HEK293 (cell line): ENCODE data around the gene SORCS3.

ENCODE experiments used
- CTCF ChIA-PET: fragments of 350-600 bp; formaldehyde crosslinking; extraction: SDS; loops from one replicate; lab custom pipeline; 2021; ENCODE audit warnings: antibody characterized with exemption; lab: Yijun Ruan, JAX
- POLR2A ChIA-PET: fragments of 300-600 bp; formaldehyde crosslinking; extraction: SDS; loops from one replicate; lab custom pipeline; 2020; ENCODE audit warnings: antibody characterized with exemption, inconsistent platforms; lab: Yijun Ruan, JAX
- H3K27ac ChIP-seq: fragments of 200-500 bp; sonication (Bioruptor generic); 2 replicates; pipeline ENCODE4 v1.5.1; 2014; ENCODE audit warnings: low read depth, low read length, control low read depth, inconsistent platforms; ENCODE audit errors: extremely low read depth
- H3K36me3 ChIP-seq, 2 experiments: fragments of 200-500 bp in 1 of 2; sonication (Bioruptor generic) in 1 of 2; 1 replicate in 1 of 2; 2 replicates in 1 of 2; pipeline ENCODE4 v1.5.1; 2014 to 2017; ENCODE audit warnings: inconsistent platforms in 2 of 2, low read length in 2 of 2; ENCODE audit not compliant: control insufficient read depth in 2 of 2, insufficient read depth in 1 of 2
- H3K4me1 ChIP-seq: fragments of 200-500 bp; sonication (Bioruptor generic); 2 replicates; pipeline ENCODE4 v1.5.1; 2014; ENCODE audit warnings: mild to moderate bottlenecking, low read length, inconsistent platforms; ENCODE audit not compliant: control insufficient read depth, insufficient read depth
- H3K4me3 ChIP-seq: 2 replicates; pipeline ENCODE4 v1.5.1; 2011; ENCODE audit warnings: low read depth, mild to moderate bottlenecking, control low read depth, low read length, moderate library complexity
- H3K9me3 ChIP-seq: fragments of 200-500 bp; sonication (Bioruptor generic); 2 replicates; pipeline ENCODE4 v1.5.1; 2014; ENCODE audit warnings: low read depth, low read length, inconsistent platforms; ENCODE audit not compliant: control insufficient read depth, insufficient read depth
- GFI1B ChIP-seq: fragments of 450-650 bp; formaldehyde crosslinking; IDR thresholded peaks from 2 replicates; pipeline ENCODE4 v1.5.1; 2016; ENCODE audit warnings: missing biosample characterization, missing genetic modification characterization
- HOXA7 ChIP-seq: sonication (generic); formaldehyde crosslinking; IDR thresholded peaks from 2 replicates; pipeline ENCODE4 v1.8.1; 2022; ENCODE audit warnings: missing genetic modification reagents, borderline replicate concordance
- HOXC10 ChIP-seq: sonication (generic); formaldehyde crosslinking; IDR thresholded peaks from 2 replicates; pipeline ENCODE4 v1.8.1; 2023; ENCODE audit warnings: mild to moderate bottlenecking, missing genetic modification reagents
- KLF10 ChIP-seq: fragments of 450-650 bp; IDR thresholded peaks from 2 replicates; pipeline ENCODE4 v1.5.1; 2018; ENCODE audit warnings: missing biosample characterization, mild to moderate bottlenecking, missing genetic modification characterization
- MYNN ChIP-seq: fragments of 450-650 bp; formaldehyde crosslinking; IDR thresholded peaks from 2 replicates; pipeline ENCODE4 v1.5.1; 2016; ENCODE audit warnings: missing biosample characterization, missing genetic modification characterization, borderline replicate concordance
- MZF1 ChIP-seq: fragments of 450-650 bp; formaldehyde crosslinking; IDR thresholded peaks from 2 replicates; pipeline ENCODE4 v1.5.1; 2017; ENCODE audit warnings: missing biosample characterization, missing genetic modification characterization, borderline replicate concordance
- RBAK ChIP-seq: fragments of 450-650 bp; formaldehyde crosslinking; IDR thresholded peaks from 2 replicates; pipeline ENCODE4 v1.5.1; 2016; ENCODE audit warnings: missing biosample characterization, missing genetic modification characterization
- WT1 ChIP-seq: fragments of 450-650 bp; formaldehyde crosslinking; IDR thresholded peaks from 2 replicates; pipeline ENCODE4 v1.5.1; 2016; ENCODE audit warnings: missing biosample characterization, missing genetic modification characterization
- ZBTB1 ChIP-seq: fragments of 450-650 bp; formaldehyde crosslinking; IDR thresholded peaks from 2 replicates; pipeline ENCODE4 v1.5.1; 2016; ENCODE audit warnings: missing biosample characterization, missing genetic modification characterization
- ZBTB48 ChIP-seq: fragments of 450-650 bp; formaldehyde crosslinking; IDR thresholded peaks from 2 replicates; pipeline ENCODE4 v1.5.1; 2016; ENCODE audit warnings: missing biosample characterization, missing genetic modification characterization
- ZBTB7A ChIP-seq: fragments of 450-650 bp; formaldehyde crosslinking; IDR thresholded peaks from 2 replicates; pipeline ENCODE4 v1.5.1; 2016; ENCODE audit warnings: low read depth, missing biosample characterization, missing genetic modification characterization
- ZNF121 ChIP-seq: fragments of 450-650 bp; formaldehyde crosslinking; IDR thresholded peaks from 2 replicates; pipeline ENCODE4 v1.5.1; 2016; ENCODE audit warnings: missing biosample characterization, missing genetic modification characterization
- ZNF274 ChIP-seq, 2 experiments: fragments of 200-500 bp in 1 of 2; fragments of 450-650 bp in 1 of 2; sonication (Bioruptor generic) in 1 of 2; formaldehyde crosslinking in 1 of 2; IDR thresholded peaks; 2 replicates each; pipeline versions ENCODE4 v1.5.1 to v1.6.1; 2014 to 2016; ENCODE audit warnings: borderline replicate concordance in 1 of 2, inconsistent platforms in 1 of 2, low read length in 1 of 2, missing biosample characterization in 1 of 2, missing genetic modification characterization in 1 of 2
- ZNF544 ChIP-seq: fragments of 450-650 bp; formaldehyde crosslinking; IDR thresholded peaks from 2 replicates; pipeline ENCODE4 v1.5.0; 2017; ENCODE audit warnings: missing biosample characterization, missing genetic modification characterization
- ZNF548 ChIP-seq: fragments of 450-650 bp; formaldehyde crosslinking; IDR thresholded peaks from 2 replicates; pipeline ENCODE4 v1.5.1; 2016; ENCODE audit warnings: missing biosample characterization, missing genetic modification characterization
- ZNF555 ChIP-seq: fragments of 450-650 bp; formaldehyde crosslinking; conservative IDR thresholded peaks from 2 replicates; pipeline ENCODE4 v1.5.1; 2017; ENCODE audit warnings: missing biosample characterization, mild to moderate bottlenecking, missing genetic modification characterization, inconsistent platforms
- ZNF621 ChIP-seq: fragments of 450-650 bp; formaldehyde crosslinking; IDR thresholded peaks from 2 replicates; pipeline ENCODE4 v1.5.1; 2017; ENCODE audit warnings: missing biosample characterization, missing genetic modification characterization
- ZNF664 ChIP-seq: fragments of 450-650 bp; formaldehyde crosslinking; IDR thresholded peaks from 2 replicates; pipeline ENCODE4 v1.5.1; 2016; ENCODE audit warnings: missing biosample characterization, missing genetic modification characterization
- ZNF76 ChIP-seq: fragments of 450-650 bp; formaldehyde crosslinking; IDR thresholded peaks from 2 replicates; pipeline ENCODE4; 2016; ENCODE audit warnings: low read depth, missing biosample characterization, missing genetic modification characterization, borderline replicate concordance
- ZNF768 ChIP-seq: fragments of 450-650 bp; formaldehyde crosslinking; IDR thresholded peaks from 2 replicates; pipeline ENCODE4 v1.5.1; 2018; ENCODE audit warnings: missing biosample characterization, mild to moderate bottlenecking, missing genetic modification characterization
- ZSCAN23 ChIP-seq: fragments of 450-650 bp; formaldehyde crosslinking; IDR thresholded peaks from 2 replicates; pipeline ENCODE4 v1.5.1; 2016; ENCODE audit warnings: missing biosample characterization, missing genetic modification characterization
- TF ChIP-seq, protein P1 (sequence below): fragments of 450-650 bp; formaldehyde crosslinking; IDR thresholded peaks from 2 replicates; pipeline ENCODE4 v1.5.1; 2017; ENCODE audit warnings: missing biosample characterization, missing genetic modification characterization
- TF ChIP-seq, protein P2 (sequence below): fragments of 450-650 bp; formaldehyde crosslinking; IDR thresholded peaks from 2 replicates; pipeline ENCODE4 v1.5.1; 2016; ENCODE audit warnings: missing biosample characterization, missing genetic modification characterization
- TF ChIP-seq, protein P3 (sequence below): sonication (generic); formaldehyde crosslinking; IDR thresholded peaks from 2 replicates; pipeline ENCODE4 v1.8.1; 2022; ENCODE audit warnings: mild to moderate bottlenecking, moderate library complexity, missing genetic modification reagents
- TF ChIP-seq, protein P4 (sequence below): fragments of 450-650 bp; formaldehyde crosslinking; IDR thresholded peaks from 2 replicates; pipeline ENCODE4 v1.5.1; 2016; ENCODE audit warnings: missing biosample characterization, missing genetic modification characterization, low read depth

The SORCS3 gene

DNA sequence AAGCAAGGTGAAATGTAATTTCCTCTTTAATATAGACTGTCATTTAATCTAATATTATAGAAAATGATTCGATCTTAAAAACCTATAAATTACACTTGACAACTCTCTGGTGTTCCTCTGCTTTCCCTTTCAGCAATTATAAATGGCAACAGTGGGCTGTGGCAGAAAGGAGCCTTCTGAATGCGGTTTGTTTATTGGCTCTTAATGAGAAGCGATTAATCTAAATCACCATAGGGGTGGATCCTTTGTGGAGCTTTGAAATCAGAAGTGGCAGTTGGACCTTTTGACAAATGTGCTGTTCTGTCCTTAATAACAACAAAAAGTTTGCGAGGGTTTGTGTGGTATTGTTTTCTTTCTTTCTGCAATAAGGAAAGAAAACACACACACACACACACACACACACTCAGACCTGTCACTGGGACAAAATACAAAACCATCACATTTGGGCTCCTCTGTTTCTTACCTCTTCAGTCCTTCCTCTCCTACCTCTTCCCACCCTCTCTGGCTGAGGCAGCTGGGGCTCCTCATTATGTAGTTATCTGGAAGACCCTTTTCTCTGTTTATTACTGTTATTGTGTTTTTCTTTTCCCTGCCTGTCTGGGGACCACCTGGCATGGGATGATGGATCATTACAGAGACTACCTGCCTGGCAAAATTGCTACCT, 316.2 kb downstream of the SORCS3 start:
- Histone ChIP-seq H3K27ac (no peak overlapping the region), H3K36me3 (no peaks in the 10 kb centered on the region), H3K9me3 (no peaks in the 10 kb centered on the region), H3K4me1 (no peaks in the 10 kb centered on the region), H3K4me3 (no peak overlapping the region)
- POLR2A ChIA-PET = no interaction called here
- CTCF ChIA-PET = no interaction called here
- TF ChIP-seq ZNF664 (tag by site-specific recombination) (no peak), ZNF544 (tag by site-specific recombination) (no peak), RBAK (tag by site-specific recombination) (no peak), HOXC10 (CRISPR knock-in tag) (no peak), MZF1 (no peak), ZNF548 (tag by site-specific recombination) (no peak), ZBTB7A (tag by site-specific recombination) (no peak), ZNF76 (tag by site-specific recombination) (no peak), MYNN (tag by site-specific recombination) (no peak), KLF10 (tag by site-specific recombination) (no peak), GFI1B (tag by site-specific recombination) (no peak), WT1 (tag by site-specific recombination) (no peak), ZNF555 (no peak)
- TF ChIP-seq, protein P1, sequence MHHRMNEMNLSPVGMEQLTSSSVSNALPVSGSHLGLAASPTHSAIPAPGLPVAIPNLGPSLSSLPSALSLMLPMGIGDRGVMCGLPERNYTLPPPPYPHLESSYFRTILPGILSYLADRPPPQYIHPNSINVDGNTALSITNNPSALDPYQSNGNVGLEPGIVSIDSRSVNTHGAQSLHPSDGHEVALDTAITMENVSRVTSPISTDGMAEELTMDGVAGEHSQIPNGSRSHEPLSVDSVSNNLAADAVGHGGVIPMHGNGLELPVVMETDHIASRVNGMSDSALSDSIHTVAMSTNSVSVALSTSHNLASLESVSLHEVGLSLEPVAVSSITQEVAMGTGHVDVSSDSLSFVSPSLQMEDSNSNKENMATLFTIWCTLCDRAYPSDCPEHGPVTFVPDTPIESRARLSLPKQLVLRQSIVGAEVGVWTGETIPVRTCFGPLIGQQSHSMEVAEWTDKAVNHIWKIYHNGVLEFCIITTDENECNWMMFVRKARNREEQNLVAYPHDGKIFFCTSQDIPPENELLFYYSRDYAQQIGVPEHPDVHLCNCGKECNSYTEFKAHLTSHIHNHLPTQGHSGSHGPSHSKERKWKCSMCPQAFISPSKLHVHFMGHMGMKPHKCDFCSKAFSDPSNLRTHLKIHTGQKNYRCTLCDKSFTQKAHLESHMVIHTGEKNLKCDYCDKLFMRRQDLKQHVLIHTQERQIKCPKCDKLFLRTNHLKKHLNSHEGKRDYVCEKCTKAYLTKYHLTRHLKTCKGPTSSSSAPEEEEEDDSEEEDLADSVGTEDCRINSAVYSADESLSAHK = no peak

- H3K27ac ChIP-seq = no peak overlapping the region
- no peaks in the 10 kb centered on the region for H3K36me3 ChIP-seq
- no peak overlapping the region for H3K4me3 ChIP-seq
- no peaks in the 10 kb centered on the region for H3K4me1 ChIP-seq
- CTCF ChIA-PET = interaction anchor here (0.7 kb wide), 1 partner anchor 532 kb away, joined by 3 read pairs; no protein-coding TSS in a partner anchor
- POLR2A ChIA-PET = no interaction called here
- no peaks in the 10 kb centered on the region for H3K9me3 ChIP-seq
- TF ChIP-seq ZSCAN23 (no peak), ZNF121 (no peak), HOXA7 (CRISPR knock-in tag) (no peak), ZBTB1 (tag by site-specific recombination) (no peak), ZNF274 (IDR thresholded peaks at IDR 0.05; ENCODE audit: low read length) (no peak), ZNF274 (tag by site-specific recombination; IDR thresholded peaks at IDR 0.05; ENCODE audit: borderline replicate concordance) (no peak), ZNF621 (tag by site-specific recombination) (no peak), ZNF768 (tag by site-specific recombination) (no peak), ZBTB48 (no peak)
- TF ChIP-seq, protein P2, sequence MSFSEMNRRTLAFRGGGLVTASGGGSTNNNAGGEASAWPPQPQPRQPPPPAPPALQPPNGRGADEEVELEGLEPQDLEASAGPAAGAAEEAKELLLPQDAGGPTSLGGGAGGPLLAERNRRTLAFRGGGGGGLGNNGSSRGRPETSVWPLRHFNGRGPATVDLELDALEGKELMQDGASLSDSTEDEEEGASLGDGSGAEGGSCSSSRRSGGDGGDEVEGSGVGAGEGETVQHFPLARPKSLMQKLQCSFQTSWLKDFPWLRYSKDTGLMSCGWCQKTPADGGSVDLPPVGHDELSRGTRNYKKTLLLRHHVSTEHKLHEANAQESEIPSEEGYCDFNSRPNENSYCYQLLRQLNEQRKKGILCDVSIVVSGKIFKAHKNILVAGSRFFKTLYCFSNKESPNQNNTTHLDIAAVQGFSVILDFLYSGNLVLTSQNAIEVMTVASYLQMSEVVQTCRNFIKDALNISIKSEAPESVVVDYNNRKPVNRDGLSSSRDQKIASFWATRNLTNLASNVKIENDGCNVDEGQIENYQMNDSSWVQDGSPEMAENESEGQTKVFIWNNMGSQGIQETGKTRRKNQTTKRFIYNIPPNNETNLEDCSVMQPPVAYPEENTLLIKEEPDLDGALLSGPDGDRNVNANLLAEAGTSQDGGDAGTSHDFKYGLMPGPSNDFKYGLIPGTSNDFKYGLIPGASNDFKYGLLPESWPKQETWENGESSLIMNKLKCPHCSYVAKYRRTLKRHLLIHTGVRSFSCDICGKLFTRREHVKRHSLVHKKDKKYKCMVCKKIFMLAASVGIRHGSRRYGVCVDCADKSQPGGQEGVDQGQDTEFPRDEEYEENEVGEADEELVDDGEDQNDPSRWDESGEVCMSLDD = no peak
- TF ChIP-seq, protein P3, sequence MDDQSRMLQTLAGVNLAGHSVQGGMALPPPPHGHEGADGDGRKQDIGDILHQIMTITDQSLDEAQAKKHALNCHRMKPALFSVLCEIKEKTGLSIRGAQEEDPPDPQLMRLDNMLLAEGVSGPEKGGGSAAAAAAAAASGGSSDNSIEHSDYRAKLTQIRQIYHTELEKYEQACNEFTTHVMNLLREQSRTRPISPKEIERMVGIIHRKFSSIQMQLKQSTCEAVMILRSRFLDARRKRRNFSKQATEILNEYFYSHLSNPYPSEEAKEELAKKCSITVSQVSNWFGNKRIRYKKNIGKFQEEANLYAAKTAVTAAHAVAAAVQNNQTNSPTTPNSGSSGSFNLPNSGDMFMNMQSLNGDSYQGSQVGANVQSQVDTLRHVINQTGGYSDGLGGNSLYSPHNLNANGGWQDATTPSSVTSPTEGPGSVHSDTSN (CRISPR knock-in tag) = no peak
- TF ChIP-seq, protein P4, sequence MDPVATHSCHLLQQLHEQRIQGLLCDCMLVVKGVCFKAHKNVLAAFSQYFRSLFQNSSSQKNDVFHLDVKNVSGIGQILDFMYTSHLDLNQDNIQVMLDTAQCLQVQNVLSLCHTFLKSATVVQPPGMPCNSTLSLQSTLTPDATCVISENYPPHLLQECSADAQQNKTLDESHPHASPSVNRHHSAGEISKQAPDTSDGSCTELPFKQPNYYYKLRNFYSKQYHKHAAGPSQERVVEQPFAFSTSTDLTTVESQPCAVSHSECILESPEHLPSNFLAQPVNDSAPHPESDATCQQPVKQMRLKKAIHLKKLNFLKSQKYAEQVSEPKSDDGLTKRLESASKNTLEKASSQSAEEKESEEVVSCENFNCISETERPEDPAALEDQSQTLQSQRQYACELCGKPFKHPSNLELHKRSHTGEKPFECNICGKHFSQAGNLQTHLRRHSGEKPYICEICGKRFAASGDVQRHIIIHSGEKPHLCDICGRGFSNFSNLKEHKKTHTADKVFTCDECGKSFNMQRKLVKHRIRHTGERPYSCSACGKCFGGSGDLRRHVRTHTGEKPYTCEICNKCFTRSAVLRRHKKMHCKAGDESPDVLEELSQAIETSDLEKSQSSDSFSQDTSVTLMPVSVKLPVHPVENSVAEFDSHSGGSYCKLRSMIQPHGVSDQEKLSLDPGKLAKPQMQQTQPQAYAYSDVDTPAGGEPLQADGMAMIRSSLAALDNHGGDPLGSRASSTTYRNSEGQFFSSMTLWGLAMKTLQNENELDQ (tag by site-specific recombination) = no peak
Measured at GRCh38 chr10:104966563-104967297, 325.6 kb downstream of the SORCS3 start.
